Hepatocyte (in vitro differentiated cells): Measurements from ENCODE around the gene PAPSS1. TPM values are rescaled to one million over a fixed set of nuclear protein-coding genes. Genes with fewer than 3 reads are reported as not detected.

ENCODE experiments used
- DNase-seq: peaks from one replicate; pipeline ENCODE4 v3.0.0-alpha.2; 2016; ENCODE audit warnings: low spot score
- H2AFZ ChIP-seq: fragments of 200-600 bp; sonication (generic); 2 replicates; pipeline ENCODE4 v1.6.0; 2016; ENCODE audit warnings: antibody characterized with exemption, mild to moderate bottlenecking
- H3K27ac ChIP-seq: fragments of 200-600 bp; sonication (generic); 2 replicates; pipeline ENCODE4 v1.5.1; 2016; ENCODE audit warnings: mild to moderate bottlenecking
- H3K27me3 ChIP-seq: fragments of 200-600 bp; sonication (generic); 2 replicates; pipeline ENCODE4 v1.6.1; 2016
- H3K36me3 ChIP-seq: fragments of 200-600 bp; sonication (generic); replicated peaks from 2 replicates; pipeline ENCODE4 v1.5.1; 2016; ENCODE audit warnings: low read depth; ENCODE audit not compliant: insufficient read depth
- H3K4me1 ChIP-seq: fragments of 200-600 bp; sonication (generic); 2 replicates; pipeline ENCODE4 v1.5.1; 2016; ENCODE audit warnings: mild to moderate bottlenecking, moderate library complexity; ENCODE audit not compliant: insufficient read depth
- H3K4me2 ChIP-seq: fragments of 200-600 bp; sonication (generic); 2 replicates; pipeline ENCODE4 v1.6.0; 2016
- H3K4me3 ChIP-seq: fragments of 200-600 bp; sonication (generic); 2 replicates; pipeline ENCODE4 v1.5.1; 2016; ENCODE audit warnings: mild to moderate bottlenecking
- H3K79me2 ChIP-seq: fragments of 200-600 bp; sonication (generic); 2 replicates; pipeline ENCODE4 v1.6.0; 2017; ENCODE audit warnings: mild to moderate bottlenecking
- H3K9me2 ChIP-seq: fragments of 200-600 bp; sonication (generic); replicated peaks from 2 replicates; pipeline ENCODE4 v1.6.0; 2017; ENCODE audit warnings: mild to moderate bottlenecking; ENCODE audit not compliant: insufficient read depth
- H3K9me3 ChIP-seq: fragments of 200-600 bp; sonication (generic); 2 replicates; pipeline ENCODE4 v1.5.1; 2016; ENCODE audit warnings: low read depth, mild to moderate bottlenecking
- H4K20me1 ChIP-seq: fragments of 200-600 bp; sonication (generic); 2 replicates; pipeline ENCODE4 v1.6.0; 2016; ENCODE audit warnings: mild to moderate bottlenecking; ENCODE audit not compliant: insufficient read depth, poor library complexity, severe bottlenecking
- EZH2 ChIP-seq: fragments of 200-600 bp; sonication (generic); IDR thresholded peaks from 2 replicates; pipeline ENCODE4 v1.6.1; 2016; ENCODE audit warnings: antibody characterized with exemption, mild to moderate bottlenecking, borderline replicate concordance
- EZH2phosphoT487 ChIP-seq: fragments of 200-600 bp; sonication (generic); IDR thresholded peaks from one replicate; pipeline ENCODE4 v1.6.1; 2018; ENCODE audit warnings: antibody characterized with exemption, mild to moderate bottlenecking, low read depth, moderate library complexity; ENCODE audit not compliant: unreplicated experiment, severe bottlenecking
- WGBS: methylation state at CpG from one replicate; pipeline ENCODE4 v1.1.6; 2016; ENCODE audit warnings: low lambda C conversion rate; ENCODE audit errors: missing lambda C conversion rate; 5-methylcytosine and 5-hydroxymethylcytosine counted together
- polyA plus RNA-seq: library from polyadenylated mRNA; unstranded; fragments of >200 nt; fragmentation: Nextera tagmentation; extraction: Ambion mirVana; gene quantifications from 2 replicates; pipeline ENCODE4 v1.2.1, GENCODE V29; 2016
- total RNA-seq: library from RNA; depleted of rRNA; stranded (reverse); fragments of >200 nt; gene quantifications from 2 replicates; pipeline ENCODE4 v1.2.3, GENCODE V29; 2014
- TF ChIP-seq, protein P1 (sequence below): fragments of 200-600 bp; sonication (generic); IDR thresholded peaks from 2 replicates; pipeline ENCODE4 v1.5.1; 2016; ENCODE audit warnings: antibody characterized with exemption, mild to moderate bottlenecking; ENCODE audit not compliant: poor library complexity

Gene PAPSS1
- total and polyA plus RNA-seq, 2 experiments from 2014 or later: 102 to 103 TPM

DNA sequence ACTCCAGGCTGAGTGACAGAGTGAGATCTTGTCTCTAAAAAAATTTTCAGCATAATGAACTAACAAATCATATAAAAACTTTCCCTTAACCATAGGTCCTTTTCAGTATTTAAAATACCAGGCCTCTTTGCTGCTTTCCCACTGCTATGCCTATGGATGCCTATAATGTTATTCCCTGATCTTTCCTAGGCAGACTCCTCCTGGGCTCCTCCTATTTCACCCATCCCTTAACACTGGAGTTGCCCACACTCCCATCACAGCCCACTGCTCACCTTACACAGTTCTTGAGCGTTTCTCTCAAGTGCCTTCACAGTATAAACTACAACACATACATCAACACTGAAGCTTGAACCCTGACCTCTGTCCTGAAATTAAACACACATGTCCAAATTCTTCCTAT, 31.6 kb downstream of the PAPSS1 start:
- Histone ChIP-seq H3K79me2 (peaks cover 62% of the 10 kb centered on the region), H3K9me3 (no peaks in the 10 kb centered on the region), H3K4me1 (no peaks in the 10 kb centered on the region), H3K27ac (no peak overlapping the region), H3K4me2 (no peak overlapping the region), H4K20me1 (no peaks in the 10 kb centered on the region), H2AFZ (no peak overlapping the region), H3K27me3 (no peaks in the 10 kb centered on the region), H3K4me3 (no peak overlapping the region), H3K9me2 (no peaks in the 10 kb centered on the region), H3K36me3 (no peaks in the 10 kb centered on the region)
- DNase-seq: no peak
- WGBS: 72% methylated on average over 1 of the region's 1 CpG
- TF ChIP-seq, protein P1, sequence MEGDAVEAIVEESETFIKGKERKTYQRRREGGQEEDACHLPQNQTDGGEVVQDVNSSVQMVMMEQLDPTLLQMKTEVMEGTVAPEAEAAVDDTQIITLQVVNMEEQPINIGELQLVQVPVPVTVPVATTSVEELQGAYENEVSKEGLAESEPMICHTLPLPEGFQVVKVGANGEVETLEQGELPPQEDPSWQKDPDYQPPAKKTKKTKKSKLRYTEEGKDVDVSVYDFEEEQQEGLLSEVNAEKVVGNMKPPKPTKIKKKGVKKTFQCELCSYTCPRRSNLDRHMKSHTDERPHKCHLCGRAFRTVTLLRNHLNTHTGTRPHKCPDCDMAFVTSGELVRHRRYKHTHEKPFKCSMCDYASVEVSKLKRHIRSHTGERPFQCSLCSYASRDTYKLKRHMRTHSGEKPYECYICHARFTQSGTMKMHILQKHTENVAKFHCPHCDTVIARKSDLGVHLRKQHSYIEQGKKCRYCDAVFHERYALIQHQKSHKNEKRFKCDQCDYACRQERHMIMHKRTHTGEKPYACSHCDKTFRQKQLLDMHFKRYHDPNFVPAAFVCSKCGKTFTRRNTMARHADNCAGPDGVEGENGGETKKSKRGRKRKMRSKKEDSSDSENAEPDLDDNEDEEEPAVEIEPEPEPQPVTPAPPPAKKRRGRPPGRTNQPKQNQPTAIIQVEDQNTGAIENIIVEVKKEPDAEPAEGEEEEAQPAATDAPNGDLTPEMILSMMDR: no peak

DNA sequence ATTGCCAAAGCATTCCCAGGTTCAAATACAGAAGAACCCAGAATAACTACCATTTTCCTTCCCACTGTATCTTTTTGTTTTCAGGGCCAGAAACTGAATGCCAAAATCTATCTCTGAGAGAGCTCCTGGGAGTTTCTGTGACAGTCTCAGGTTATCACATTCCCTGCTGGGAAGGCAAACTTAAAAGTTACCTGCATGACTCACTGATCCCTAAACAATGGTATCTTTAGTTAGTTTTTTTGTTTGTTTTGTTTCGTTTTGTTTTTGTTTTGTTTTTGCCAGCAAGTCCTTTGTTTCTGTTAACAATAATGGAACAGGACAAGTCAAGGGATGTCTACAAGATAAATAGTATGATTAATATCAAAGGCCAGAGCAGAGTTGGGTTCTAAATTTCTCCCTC, 34.3 kb downstream of the PAPSS1 start:
- H3K79me2 ChIP-seq: peaks cover 49% of the 10 kb centered on the region
- H3K36me3 ChIP-seq: no peaks in the 10 kb centered on the region
- no peak for DNase-seq
- H3K4me3 ChIP-seq: no peak overlapping the region
- H3K27ac ChIP-seq: no peak overlapping the region
- TF ChIP-seq, protein P1: no peak
- no peak for TF ChIP-seq EZH2phosphoT487
- TF ChIP-seq EZH2: no peak
- no peaks in the 10 kb centered on the region for H3K27me3 ChIP-seq
- no peak overlapping the region for H2AFZ ChIP-seq
- WGBS: 60% methylated on average over 1 of the region's 1 CpG
- H3K4me2 ChIP-seq: no peak overlapping the region
- no peaks in the 10 kb centered on the region for H3K9me2 ChIP-seq
- no peaks in the 10 kb centered on the region for H3K4me1 ChIP-seq
- no peaks in the 10 kb centered on the region for H3K9me3 ChIP-seq
- H4K20me1 ChIP-seq: no peaks in the 10 kb centered on the region

DNA sequence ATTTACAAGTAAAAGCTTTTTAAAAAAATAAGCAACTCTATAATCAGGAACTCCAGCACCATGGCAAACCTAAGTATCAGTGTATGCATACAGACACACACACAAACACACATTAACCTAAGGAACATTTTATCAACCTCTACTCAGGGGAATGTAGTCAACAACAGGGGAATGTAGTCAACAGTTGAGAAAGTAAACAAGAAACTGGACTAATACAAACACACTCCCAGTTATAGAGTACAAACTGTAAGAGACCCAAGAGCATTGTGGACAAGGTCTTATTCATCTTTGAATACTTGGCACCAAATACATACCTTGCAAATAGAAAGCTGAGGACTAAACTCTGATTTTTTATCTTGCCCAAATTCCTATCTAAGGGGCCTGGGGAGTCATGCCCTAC, 36.2 kb downstream of the PAPSS1 start:
- no peak for TF ChIP-seq EZH2phosphoT487
- TF ChIP-seq EZH2: no peak
- TF ChIP-seq, protein P1: no peak
- Histone ChIP-seq H3K79me2 (peaks cover 33% of the 10 kb centered on the region), H3K27me3 (no peaks in the 10 kb centered on the region), H3K4me2 (no peak overlapping the region), H4K20me1 (no peaks in the 10 kb centered on the region), H3K4me3 (no peak overlapping the region), H3K9me2 (no peaks in the 10 kb centered on the region), H3K9me3 (no peaks in the 10 kb centered on the region), H2AFZ (no peak overlapping the region), H3K27ac (no peak overlapping the region), H3K4me1 (no peaks in the 10 kb centered on the region), H3K36me3 (no peaks in the 10 kb centered on the region)
- DNase-seq: no peak

DNA sequence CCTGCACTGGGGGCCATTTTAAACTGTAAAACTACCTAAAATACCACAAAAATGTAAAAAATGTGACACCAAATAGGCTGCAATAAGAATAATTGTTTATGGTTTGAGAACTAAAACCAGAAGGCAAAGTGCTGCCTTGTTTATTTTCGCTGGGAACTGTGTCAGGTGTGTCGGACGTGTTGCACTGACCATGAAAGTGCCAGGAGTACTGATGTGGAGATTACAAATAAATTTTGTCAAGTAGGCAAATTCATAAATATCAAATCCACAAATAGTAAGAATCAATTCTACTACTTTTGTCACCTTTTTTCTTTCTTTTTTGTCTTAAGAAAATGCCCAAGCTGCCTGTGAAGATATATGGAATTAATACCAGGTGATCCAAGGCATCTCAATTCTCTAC, 37.7 kb downstream of the PAPSS1 start:
- H3K9me2 ChIP-seq: no peaks in the 10 kb centered on the region
- H3K27me3 ChIP-seq: no peaks in the 10 kb centered on the region
- H3K9me3 ChIP-seq: no peaks in the 10 kb centered on the region
- no peaks in the 10 kb centered on the region for H3K36me3 ChIP-seq
- TF ChIP-seq EZH2phosphoT487: no peak
- TF ChIP-seq EZH2: no peak
- TF ChIP-seq, protein P1: no peak
- no peak overlapping the region for H2AFZ ChIP-seq
- peaks cover 17% of the 10 kb centered on the region for H3K79me2 ChIP-seq
- H3K4me2 ChIP-seq: no peak overlapping the region
- WGBS: 71% methylated on average over 3 of the region's 3 CpGs
- no peak for DNase-seq
- H3K4me3 ChIP-seq: no peak overlapping the region
- H3K27ac ChIP-seq: no peak overlapping the region
- H3K4me1 ChIP-seq: no peaks in the 10 kb centered on the region
- no peaks in the 10 kb centered on the region for H4K20me1 ChIP-seq
